CD4-positive, alpha-beta T cell treated with Interleukin-17A for 1 hour (primary cell): Measurements from ENCODE around the gene TNFRSF14.
"Not testable (repeated sequence)": the region's sequence is repeated elsewhere in the genome, so short reads cannot be mapped to it uniquely, and the experiment has no call there.

Experiments
- DNase-seq: peaks from one replicate; pipeline ENCODE4 v3.0.0-alpha.2; 2020

TNFRSF14 gene

GRCh38 chr1:2569060-2569459 is 12.9 kb downstream of the TNFRSF14 start:
- no peak for DNase-seq

- not testable (repeated sequence) for DNase-seq
These were observed 13.5 kb downstream of the TNFRSF14 start for GRCh38 chr1:2569703-2570102.

- DNase-seq = no peak
These were observed 14.2 kb downstream of the TNFRSF14 start for GRCh38 chr1:2570332-2570731.

GRCh38 chr1:2571348-2571747 is 15.2 kb downstream of the TNFRSF14 start:
- DNase-seq = no peak

- DNase-seq = no peak
These were observed 17.2 kb downstream of the TNFRSF14 start for GRCh38 chr1:2573250-2573920.

- DNase-seq = no peak
These were observed 18.2 kb downstream of the TNFRSF14 start for GRCh38 chr1:2574350-2574749.

- DNase-seq = no peak
These were observed 19.9 kb downstream of the TNFRSF14 start for GRCh38 chr1:2575801-2576663.

- peak; percentile 71 for DNase-seq
These were observed 21.4 kb downstream of the TNFRSF14 start for GRCh38 chr1:2577565-2578075.

GRCh38 chr1:2578758-2579118 is 22.6 kb downstream of the TNFRSF14 start:
- DNase-seq = no peak

GRCh38 chr1:2580691-2581090 is 24.5 kb downstream of the TNFRSF14 start:
- no peak for DNase-seq

- DNase-seq = no peak
These were observed 26.2 kb downstream of the TNFRSF14 start for GRCh38 chr1:2582391-2582790.

- peak; percentile 30 for DNase-seq
These were observed 27.2 kb downstream of the TNFRSF14 start for GRCh38 chr1:2583331-2583791.

GRCh38 chr1:2583871-2584351 is 27.7 kb downstream of the TNFRSF14 start:
- peak; percentile 76 for DNase-seq

- peak; percentile 15 for DNase-seq
These were observed 28.6 kb downstream of the TNFRSF14 start for GRCh38 chr1:2584686-2585317.

- DNase-seq = peak; percentile 87
These were observed 29.3 kb downstream of the TNFRSF14 start for GRCh38 chr1:2585318-2586092.

- DNase-seq = peak; percentile 97
These were observed 30.2 kb downstream of the TNFRSF14 start, which contains the start of gene PRXL2B for GRCh38 chr1:2586154-2587070. Gene PRXL2B (plus strand): TSS chr1:2586777. CDS start chr1:2586886, 109 bp downstream.

GRCh38 chr1:2587071-2587859 is 31.1 kb downstream of the TNFRSF14 start:
- DNase-seq = no peak

GRCh38 chr1:2587860-2588571 is 31.8 kb downstream of the TNFRSF14 start:
- DNase-seq = no peak

GRCh38 chr1:2588661-2589430 is 32.7 kb downstream of the TNFRSF14 start:
- DNase-seq = no peak
